Cardiac septum (tissue), 1 donor: ENCODE results near the gene OR2S2. TPM values are rescaled to one million over a fixed set of nuclear protein-coding genes. Genes with fewer than 3 reads are reported as not detected.

Source experiments
- DNase-seq: peaks from one replicate; pipeline ENCODE4 v3.0.0-alpha.2; 2020; ENCODE audit warnings: low spot score
- intact Hi-C: fragments of 100-400 bp; cut with DNase I; formaldehyde crosslinking; loops from one replicate; pipeline ENCODE4 v1.14.0; 2022
- total RNA-seq: library from RNA; stranded (reverse); fragmentation: NEBNext Ultra II Directional; extraction: Animal tissue kit (Norgen Biotek cat#: 25700); gene quantifications from one replicate; pipeline ENCODE4 v1.2.1, GENCODE V29; 2021
- donor health status: DM: no; HTN: no; CAD: no.

The OR2S2 gene
- total RNA-seq, 1 donor from 2014 or later: not detected

DNA sequence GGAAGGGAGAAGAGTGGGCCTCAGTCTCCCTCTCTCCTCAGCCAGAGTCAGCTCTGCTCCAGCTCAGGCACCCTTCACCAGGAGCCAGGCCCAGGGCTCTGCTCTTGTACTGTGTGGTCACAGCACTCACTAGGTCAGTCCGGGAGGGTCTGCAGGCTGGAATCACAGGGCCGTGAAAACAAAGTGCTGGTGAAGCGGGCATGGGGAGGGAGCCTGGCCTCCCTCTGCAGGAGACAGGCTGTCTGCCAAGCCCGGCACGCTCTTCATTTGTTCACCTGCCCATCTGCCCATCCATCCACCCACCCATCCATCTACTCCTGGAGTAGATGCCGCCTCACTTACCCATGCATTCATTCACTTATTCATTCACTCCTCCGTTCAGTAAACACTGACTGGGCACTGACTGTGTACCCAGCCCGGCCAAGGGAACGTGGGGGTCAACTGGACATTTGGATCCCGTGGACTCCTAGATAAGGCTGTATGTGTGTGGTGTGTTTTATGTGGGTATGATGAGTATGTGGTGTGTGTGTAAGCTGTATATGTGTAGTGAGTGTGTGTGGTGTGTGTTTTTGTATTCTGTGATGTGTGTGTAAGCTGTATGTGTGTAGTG, 45.1 kb downstream of the OR2S2 start:
- no peak for DNase-seq
- intact Hi-C loops: no loop called here

DNA sequence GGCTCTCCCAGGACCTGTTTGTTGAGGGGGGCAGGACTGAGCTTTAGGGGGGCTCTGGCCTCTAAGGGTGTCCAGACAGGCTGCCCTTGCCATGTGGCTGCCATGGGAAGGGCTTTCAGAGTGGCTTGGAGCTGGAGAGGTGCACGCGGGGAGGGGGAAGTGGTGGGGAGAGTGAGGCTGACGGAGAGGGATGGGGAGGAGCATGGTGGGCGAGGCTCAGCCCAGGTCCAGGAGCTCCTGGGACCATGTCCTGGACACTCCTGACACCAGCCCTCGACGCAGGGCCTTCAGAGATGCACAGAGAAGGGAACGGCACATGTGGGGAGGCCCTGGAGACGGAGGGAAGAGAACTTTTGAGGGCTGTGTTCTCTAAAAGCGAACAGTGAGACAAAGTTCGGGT, 46.3 kb downstream of the OR2S2 start:
- intact Hi-C loops: no loop called here
- no peak for DNase-seq

DNA sequence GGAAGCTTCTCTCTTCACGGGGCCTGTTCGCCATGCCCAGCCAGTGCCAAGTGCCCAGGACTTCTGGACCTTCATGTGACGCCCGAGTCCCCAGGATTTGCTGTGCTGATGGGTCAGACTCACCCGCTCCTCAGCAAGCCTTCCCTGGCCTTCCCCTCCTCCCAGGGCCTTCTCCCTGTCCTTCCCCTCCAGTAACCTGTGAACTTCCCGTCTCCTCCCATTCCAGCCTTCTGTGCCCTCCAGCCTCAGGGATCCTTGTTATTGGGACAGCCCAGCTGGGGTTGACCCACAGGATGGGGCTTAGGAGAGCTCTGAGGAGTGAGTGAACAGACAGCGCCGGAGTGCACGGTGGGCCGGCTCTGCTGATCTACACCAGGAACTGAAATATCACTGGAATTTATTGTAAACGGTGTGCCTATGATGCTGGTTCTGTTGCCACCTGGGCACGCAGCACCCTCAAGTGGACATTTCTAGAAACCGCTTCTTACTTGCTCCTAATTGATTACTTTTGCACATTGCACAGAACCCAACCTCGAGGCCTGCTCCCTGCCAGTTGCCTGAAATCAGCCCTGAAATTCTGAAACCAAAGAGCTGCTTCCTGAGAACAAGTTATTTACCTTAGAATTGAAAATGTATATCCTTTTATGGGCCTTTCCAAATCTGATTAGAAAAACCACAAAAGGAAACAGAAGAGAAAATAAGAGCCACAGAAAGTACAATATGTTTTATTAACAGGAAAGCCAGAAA, 47.2 kb downstream of the OR2S2 start:
- no peak for DNase-seq
- intact Hi-C loops: no loop called here

DNA sequence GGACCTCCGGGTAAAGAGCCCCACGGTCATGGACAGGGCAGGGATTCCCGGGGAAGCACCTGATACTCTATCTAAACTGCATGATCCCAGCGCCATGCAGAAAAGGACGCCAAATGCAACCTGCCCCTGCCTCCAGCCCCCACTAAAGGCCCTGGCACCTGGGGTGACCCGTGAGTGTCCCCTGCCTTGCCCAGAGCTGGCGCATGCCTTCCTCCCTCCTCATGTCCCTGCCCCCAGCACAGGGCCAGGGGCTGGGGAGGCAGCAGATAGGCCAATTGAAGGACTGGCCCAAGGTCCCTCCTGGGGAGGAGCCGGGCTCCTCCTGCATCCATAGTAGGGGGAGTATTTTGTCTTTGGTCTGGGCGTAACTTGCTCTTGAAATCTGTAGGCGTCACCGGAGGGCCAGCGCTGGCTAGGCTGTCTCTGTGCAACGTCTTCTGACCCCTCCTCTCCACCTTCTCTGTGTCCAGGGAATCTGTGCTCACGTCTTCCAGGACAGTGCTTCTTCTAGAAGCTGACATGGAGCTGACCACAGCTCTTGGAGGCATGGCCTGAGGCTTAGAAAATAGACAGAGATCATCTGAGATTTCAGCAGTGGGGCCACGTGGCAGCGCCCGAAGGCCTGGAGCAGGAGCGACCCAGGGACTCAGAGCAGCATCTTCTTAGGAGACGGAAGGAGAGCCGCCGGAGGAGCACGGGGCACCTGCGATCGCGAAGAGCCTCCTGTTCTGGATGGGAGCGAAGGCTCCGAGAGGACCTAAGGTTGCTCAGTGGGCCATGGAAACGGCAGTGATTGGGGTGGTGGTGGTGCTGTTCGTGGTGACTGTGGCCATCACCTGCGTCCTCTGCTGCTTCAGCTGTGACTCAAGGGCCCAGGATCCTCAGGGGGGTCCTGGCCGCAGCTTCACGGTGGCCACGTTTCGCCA, 48.0 kb downstream of the OR2S2 start:
- DNase-seq: no peak
- intact Hi-C loops: no loop called here

DNA sequence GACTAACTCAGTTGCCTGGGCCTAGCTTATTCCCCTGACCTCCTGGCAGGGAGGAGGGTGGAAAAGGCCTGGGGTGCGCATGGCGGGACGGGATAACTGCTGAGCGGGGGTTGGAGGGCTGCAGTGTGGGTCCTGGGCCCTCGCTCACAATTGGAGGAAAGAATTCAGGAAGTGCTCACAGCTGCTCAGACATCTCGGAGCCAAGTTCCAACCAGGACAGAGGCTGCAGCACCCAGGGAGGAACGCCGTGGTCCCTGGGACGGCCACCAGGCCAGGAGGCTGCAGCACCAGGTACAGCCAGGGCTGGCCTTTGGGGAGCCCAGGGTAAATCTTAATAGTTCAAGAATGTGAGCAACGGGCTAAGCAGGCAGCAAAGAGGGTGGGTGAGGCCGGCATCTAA, 48.7 kb downstream of the OR2S2 start, which contains the start of gene SPAAR:
Gene SPAAR, plus strand, starts transcription at position 217 of the 400 bp plus-strand sequence. CDS start 974 bp downstream, outside the sequence.
- intact Hi-C loops: no loop called here
- no peak for DNase-seq

DNA sequence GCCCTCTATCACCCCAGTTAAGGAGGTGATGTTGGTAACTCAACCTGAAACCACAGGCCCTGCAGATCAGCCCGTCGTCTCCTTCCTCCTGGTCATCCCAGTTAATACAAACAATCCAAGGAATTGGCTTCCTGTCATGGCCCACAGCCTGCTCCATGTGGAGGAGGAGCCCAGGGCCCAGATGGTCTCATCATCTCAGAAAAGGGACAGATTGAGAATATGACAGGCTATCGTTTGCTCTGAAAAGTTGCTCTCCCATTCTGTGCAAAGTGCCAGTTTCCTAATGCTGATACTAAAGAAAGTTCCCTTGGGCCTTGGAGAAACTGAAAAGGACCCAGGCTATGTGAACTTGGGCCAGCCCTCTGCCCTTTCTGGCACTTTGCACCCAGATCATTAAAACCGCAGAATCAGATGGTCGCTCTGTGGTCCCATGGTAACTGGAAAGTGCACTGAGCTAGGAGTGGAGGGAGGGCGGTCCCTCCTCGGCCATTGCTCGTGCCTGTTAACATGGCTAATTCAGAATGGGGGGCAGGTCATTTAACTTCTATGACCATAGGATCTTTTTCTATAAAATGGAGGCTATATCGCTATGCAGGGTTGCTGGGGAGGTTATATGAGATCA, 49.3 kb downstream of the OR2S2 start:
- DNase-seq: no peak
- intact Hi-C loops: no loop called here

DNA sequence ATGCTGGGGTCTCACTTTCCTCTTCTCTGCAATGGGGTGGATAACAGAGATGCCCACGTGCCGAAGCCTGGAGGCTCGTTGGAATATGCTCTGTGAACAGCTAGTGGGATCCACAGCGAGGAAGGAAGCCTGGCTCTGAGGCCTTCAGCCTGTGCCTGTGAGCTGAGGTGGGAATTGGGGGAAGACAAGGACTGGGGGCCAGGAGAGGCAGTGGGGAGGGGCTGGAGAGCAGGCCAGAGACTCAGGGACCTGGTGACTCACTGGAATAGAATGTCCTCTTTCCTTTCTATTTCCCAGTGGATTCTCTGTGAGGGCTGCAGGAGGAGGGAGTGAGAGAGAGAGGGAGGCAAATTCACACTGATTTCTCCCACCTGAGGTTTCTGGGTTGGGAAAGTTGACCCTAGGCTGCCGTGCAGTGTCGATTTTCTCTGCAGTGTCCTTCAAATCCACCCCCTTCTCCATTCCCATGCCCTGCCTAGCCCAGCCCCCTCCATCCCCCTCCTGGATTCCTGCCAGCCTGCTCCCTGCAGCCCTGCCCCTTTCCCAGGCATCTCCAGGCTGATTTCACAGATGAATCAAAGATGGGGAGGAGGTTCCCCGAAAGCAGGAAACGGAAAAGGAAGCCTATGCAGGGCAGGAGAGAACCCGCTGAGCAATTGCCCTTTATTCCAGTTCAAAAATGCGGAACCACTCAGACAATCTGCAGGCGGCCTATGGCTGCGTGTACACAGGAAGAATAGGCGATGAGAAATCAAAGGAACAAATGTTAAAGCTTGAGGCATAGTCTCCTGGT, 50.0 kb downstream of the OR2S2 start:
- intact Hi-C loops: no loop called here

More for the DNA sequence above, 50.0 kb downstream of the OR2S2 start:
- peak; percentile 83 for DNase-seq

Other genes starting within 250 kb of the OR2S2 start
- gene TLN1, start 226.0 kb downstream of the OR2S2 start, total RNA-seq: 291 TPM
- 25.0 TPM for gene CREB3, start 225.5 kb downstream of the OR2S2 start, total RNA-seq
- gene GBA2, start 208.9 kb downstream of the OR2S2 start, total RNA-seq: 98.6 TPM
- 40.0 TPM for gene RGP1, start 208.9 kb downstream of the OR2S2 start, total RNA-seq
- not detected for gene MSMP, start 203.9 kb downstream of the OR2S2 start, total RNA-seq
- gene NPR2, start 166.6 kb downstream of the OR2S2 start, total RNA-seq: 20.4 TPM
- 3.5 TPM for gene SPAG8, start 145.9 kb downstream of the OR2S2 start, total RNA-seq
- 57.6 TPM for gene HINT2, start 143.1 kb downstream of the OR2S2 start, total RNA-seq
- not detected for gene FAM221B, start 129.4 kb downstream of the OR2S2 start, total RNA-seq
- 22.0 TPM for gene TMEM8B, start 128.9 kb downstream of the OR2S2 start, total RNA-seq
- not detected for gene OR13J1, start 87.8 kb downstream of the OR2S2 start, total RNA-seq
- gene HRCT1, start 52.0 kb downstream of the OR2S2 start, total RNA-seq: 1.5 TPM
- gene SPAAR, start 48.7 kb downstream of the OR2S2 start, total RNA-seq: 4.0 TPM
- gene RECK, start 78.8 kb upstream of the OR2S2 start, total RNA-seq: 5.8 TPM
- gene GLIPR2, start 178.6 kb upstream of the OR2S2 start, total RNA-seq: 6.6 TPM
- gene CCIN, start 211.2 kb upstream of the OR2S2 start, total RNA-seq: 0.16 TPM
- 58.3 TPM for gene CLTA, start 232.8 kb upstream of the OR2S2 start, total RNA-seq